Measurements from ENCODE around the gene SCRN1.
A peak's percentile ranks its signal among the peaks of the same experiment; 100 is the strongest.
"Not testable (repeated sequence)": the region's sequence is repeated elsewhere in the genome, so short reads cannot be mapped to it uniquely, and the experiment has no call there.

SCRN1 gene

GRCh38 chr7:29971566-29972314, 17.9 kb downstream of the SCRN1 start:
- TF ChIP-seq CTCF (IDR thresholded peaks at IDR 0.05; ENCODE audit: low read length, missing control alignments), result no peak
- peak; percentile 46 for DNase-seq (ENCODE audit: low read depth)
- H3K4me3 ChIP-seq (replicated peaks; ENCODE audit: low read depth, low read length), result no peak overlapping the region

- no peak for DNase-seq (ENCODE audit: low read depth)
- no peak overlapping the region for H3K4me3 ChIP-seq (replicated peaks; ENCODE audit: low read depth, low read length)
- no peak for TF ChIP-seq CTCF (IDR thresholded peaks at IDR 0.05; ENCODE audit: low read length, missing control alignments)
Observed at GRCh38 chr7:29970158-29970557, 19.4 kb downstream of the SCRN1 start.

GRCh38 chr7:29969738-29970137, 19.9 kb downstream of the SCRN1 start:
- DNase-seq (ENCODE audit: low read depth), result no peak
- H3K4me3 ChIP-seq (replicated peaks; ENCODE audit: low read depth, low read length), result no peak overlapping the region
- no peak for TF ChIP-seq CTCF (IDR thresholded peaks at IDR 0.05; ENCODE audit: low read length, missing control alignments)

- TF ChIP-seq CTCF (IDR thresholded peaks at IDR 0.05; ENCODE audit: low read length, missing control alignments), result no peak
- DNase-seq (ENCODE audit: low read depth), result peak; percentile 74
- no peak overlapping the region for H3K4me3 ChIP-seq (replicated peaks; ENCODE audit: low read depth, low read length)
Observed at GRCh38 chr7:29968683-29969395, 20.8 kb downstream of the SCRN1 start.

GRCh38 chr7:29965030-29965429, 24.6 kb downstream of the SCRN1 start:
- no peak overlapping the region for H3K4me3 ChIP-seq (replicated peaks; ENCODE audit: low read depth, low read length)
- no peak for DNase-seq (ENCODE audit: low read depth)
- TF ChIP-seq CTCF (IDR thresholded peaks at IDR 0.05; ENCODE audit: low read length, missing control alignments), result no peak

GRCh38 chr7:29962035-29962434, 27.6 kb downstream of the SCRN1 start:
- H3K4me3 ChIP-seq (replicated peaks; ENCODE audit: low read depth, low read length), result no peak overlapping the region
- TF ChIP-seq CTCF (IDR thresholded peaks at IDR 0.05; ENCODE audit: low read length, missing control alignments), result no peak
- no peak for DNase-seq (ENCODE audit: low read depth)

GRCh38 chr7:29961611-29962010, 28.0 kb downstream of the SCRN1 start:
- not testable (repeated sequence) for DNase-seq (ENCODE audit: low read depth); H3K4me3 ChIP-seq (replicated peaks; ENCODE audit: low read depth, low read length)

Measured in fibroblast of pulmonary artery (primary cell).